GM21360 (cell line): ENCODE results near the gene TENM3.

Experiments used
- ATAC-seq: cut with Tn5 transposase; IDR thresholded peaks from one replicate; pipeline ENCODE4 v1.9.1; 2021; ENCODE audit warnings: mild to moderate bottlenecking, moderate library complexity; ENCODE audit not compliant: unreplicated experiment

TENM3 gene

DNA sequence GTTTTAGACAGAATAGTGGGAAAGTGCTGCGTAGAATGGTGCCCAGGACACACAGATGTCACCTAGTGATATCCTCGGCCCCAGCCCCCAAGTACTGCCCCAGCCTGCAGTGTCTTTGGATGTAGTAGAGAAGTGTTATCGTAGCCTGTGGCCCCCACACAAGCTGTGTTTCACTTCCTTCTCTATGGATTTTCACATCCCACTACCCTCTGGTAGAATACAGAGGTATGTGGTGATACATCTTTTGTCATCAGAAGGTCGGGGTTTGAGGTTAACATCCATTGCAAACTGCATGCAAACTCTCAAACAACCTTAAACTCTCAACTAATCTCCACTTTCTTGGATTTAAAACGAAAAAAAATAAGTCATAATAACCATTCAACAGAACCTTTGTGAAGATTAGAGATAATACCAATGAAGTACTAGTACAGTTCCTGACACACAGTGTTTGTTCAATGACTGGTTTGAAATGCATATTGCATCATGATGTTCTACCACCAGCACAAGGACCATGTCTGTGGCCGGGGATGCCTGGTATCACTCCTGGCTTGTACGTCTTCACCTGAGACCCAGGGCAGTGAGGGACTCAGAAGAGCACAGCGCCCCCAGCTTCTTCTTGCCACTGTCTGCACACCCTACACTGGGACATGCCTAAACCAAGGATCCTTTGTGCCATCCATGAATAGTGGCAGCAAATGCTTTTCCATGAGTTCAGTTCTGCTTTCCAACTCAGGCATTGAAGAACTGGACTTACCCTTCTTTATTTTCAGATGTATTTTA, 406.7 kb downstream of the TENM3 start:
- no peak for ATAC-seq

DNA sequence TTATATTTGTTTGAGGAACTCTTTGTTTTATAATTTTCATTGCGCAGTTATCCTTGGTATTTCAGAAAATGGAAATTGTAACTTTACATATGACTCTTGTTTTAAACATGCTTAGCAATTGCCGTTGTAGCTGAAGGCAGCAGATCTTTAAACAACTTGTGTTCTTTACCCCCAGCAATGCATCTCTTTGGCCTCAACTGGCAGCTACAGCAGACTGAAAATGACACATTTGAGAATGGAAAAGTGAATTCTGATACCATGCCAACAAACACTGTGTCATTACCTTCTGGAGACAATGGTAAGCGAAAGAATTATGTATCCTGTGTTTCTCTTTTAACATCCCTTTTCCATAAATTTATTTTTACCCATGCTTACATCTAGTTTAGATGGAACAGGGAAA, 410.4 kb downstream of the TENM3 start:
- no peak for ATAC-seq

DNA sequence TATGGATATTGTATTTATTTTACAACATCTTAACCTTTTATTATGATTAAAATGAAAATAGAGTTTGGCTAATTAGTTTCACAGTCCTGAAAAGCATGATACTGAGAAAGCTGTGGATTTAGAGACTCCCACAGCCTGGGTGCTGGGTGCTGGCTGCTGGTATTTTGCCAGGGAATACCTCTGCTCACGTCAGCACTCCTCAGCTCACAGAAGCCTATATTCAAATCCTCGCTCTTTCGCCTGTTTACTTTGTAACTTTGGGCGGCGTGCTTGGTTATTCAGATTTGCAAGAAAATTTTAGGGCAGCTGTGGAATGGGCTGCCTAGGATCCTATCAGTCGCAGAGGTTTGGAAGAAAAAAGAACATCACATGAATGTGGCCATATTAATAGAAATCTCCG, 412.1 kb downstream of the TENM3 start:
- no peak for ATAC-seq

DNA sequence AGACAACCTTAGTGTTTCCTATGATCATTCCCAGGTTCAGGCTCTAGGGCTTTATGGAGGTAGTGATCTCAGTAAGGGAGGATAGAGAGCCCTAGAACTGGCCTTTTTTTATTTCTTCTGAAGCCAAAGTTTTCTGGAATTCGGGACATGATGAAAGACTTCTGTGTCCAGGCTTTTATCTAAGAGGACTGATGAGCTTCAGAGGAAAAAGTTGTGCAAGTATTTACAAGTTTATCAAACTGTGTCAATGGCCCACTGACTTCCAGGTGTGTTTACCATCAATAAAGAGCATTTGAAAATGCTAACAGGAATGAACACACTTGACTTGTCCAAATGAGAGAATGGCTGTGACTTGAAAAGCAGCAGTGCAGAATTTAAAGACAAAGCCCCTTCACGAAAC, 419.3 kb downstream of the TENM3 start:
- ATAC-seq: no peak

DNA sequence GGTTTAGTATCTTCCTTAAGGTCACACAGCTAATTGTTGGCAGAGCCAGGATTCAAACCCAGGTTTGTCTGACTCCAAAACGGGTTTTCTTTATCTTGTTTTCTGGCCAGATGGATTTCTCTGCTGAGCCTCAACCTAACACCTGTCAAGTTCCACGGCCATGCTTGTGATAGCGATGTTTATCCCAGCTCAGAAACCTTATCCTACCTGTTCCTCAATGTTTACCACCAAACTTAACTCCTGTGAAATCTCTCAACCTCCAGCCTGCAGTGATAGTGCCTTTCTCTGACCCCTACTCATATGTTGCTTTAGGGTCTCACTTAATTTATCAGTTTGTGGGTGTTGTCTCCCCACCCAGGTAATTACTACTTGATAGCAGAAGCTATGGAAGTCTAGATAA, 428.0 kb downstream of the TENM3 start:
- ATAC-seq: no peak

DNA sequence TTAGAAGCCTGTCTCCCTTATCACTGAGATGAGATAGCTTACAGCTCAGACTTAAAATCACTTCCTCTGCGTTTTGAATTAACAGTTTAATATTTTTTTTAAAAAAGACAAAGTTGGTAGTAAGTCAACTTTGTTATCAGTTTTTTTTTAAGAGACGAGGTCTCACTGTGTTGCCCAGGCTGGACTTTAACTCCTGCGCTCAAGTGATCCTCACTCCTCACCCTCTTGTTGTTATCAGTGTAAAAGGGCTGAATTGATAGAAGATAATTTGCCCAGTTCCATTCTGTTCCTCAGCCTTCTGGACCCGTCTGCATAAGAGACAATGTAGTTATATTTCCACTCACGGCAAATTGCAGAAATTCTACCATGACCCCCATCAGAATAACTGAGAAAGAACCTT, 428.5 kb downstream of the TENM3 start:
- ATAC-seq: no peak

DNA sequence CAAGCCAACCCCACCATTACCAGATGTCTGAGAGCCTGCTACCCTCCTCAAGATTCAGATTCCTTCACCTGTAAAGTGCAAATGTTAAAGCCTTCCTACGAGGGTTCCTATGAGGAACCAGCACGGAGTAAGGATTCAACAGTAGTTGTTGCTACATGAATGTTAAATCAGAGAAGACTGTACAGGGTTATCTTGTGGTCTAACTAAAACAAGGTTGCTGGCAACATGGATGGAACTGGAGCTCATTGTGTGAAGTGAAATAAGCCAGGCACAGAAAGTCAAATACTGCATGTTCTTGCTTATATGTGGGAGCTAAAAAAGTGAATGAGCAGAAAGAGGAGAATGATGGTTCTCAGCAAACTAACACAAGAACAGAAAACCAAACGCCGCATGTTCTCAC, 435.4 kb downstream of the TENM3 start:
- no peak for ATAC-seq

DNA sequence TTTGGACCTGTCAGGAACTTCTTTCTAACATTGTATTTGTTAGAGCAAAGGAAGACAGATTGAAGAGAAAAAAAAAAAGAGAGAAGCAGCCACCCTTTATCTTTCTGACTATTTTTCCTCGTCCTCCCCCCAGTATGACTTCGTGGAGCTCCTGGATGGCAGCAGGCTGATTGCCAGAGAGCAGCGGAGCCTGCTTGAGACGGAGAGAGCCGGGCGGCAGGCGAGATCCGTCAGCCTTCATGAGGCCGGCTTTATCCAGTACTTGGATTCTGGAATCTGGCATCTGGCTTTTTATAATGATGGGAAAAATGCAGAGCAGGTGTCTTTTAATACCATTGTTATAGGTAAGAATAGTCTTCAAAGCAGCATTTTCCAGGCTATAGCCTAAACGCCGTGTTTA, 436.3 kb downstream of the TENM3 start:
- ATAC-seq: no peak

DNA sequence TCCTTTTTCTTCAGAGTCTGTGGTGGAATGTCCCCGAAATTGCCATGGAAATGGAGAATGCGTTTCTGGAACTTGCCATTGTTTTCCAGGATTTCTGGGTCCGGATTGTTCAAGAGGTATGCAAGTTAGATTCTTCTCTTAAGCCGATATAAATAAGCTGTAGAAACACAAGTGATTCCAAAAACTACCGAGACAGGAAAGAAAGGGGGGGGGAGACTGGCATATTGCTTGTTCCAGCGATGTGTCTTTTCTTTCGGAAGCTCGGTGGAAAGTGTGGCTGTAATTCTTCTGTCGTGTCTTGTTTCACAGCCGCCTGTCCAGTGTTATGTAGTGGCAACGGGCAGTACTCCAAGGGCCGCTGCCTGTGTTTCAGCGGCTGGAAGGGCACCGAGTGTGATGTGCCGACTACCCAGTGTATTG, 437.0 kb downstream of the TENM3 start:
- ATAC-seq: no peak

DNA sequence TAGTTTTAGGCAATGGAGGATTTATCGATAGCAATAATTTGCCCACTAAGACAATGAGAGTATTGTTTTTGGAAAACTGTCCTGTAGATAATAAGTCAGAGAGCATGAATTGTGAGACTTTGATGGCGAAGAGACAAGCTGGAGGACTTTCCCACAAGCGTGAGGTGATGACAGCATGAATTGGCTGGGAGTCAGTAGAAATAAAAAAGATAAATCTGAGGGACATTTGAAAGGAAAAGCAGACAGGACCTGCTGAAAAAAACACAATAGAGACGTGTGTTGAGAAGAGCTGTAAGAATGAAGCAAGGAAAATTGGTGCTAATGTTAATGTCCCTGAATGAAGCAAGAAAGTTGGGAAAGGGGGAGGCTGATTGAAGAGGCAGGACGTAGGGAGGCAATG, 440.5 kb downstream of the TENM3 start:
- ATAC-seq: no peak

DNA sequence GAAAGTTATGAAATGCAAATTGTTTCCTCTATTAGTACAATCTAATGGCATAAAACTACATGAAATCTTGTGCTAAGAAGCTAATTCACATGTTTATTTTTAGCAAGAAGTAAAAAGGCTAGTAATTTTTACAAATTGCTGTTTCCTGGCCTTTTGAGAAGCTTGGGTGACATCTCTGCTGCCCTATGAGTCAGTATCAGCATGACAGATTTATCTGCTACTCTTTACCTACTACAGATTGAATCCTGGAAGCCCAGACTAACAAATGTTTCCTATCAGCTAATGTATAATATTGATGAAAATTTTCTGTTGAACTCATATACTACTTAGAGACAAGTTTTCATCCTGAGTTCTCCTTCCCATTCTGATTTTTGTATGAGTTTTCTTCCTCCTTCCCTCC, 441.6 kb downstream of the TENM3 start:
- ATAC-seq: no peak

DNA sequence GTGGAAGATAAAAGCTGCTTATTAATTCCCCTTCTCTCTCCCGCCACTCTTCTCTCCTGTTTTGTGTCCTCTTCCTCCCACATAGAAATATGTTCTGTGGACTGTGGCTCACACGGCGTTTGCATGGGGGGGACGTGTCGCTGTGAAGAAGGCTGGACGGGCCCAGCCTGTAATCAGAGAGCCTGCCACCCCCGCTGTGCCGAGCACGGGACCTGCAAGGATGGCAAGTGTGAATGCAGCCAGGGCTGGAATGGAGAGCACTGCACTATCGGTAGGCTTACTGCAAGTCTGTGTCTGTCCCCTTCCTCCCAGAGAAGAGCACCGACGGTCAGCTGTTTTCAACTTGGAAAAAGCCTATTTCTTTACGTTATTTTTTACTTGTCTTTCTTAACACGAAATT, 444.9 kb downstream of the TENM3 start:
- ATAC-seq: no peak

DNA sequence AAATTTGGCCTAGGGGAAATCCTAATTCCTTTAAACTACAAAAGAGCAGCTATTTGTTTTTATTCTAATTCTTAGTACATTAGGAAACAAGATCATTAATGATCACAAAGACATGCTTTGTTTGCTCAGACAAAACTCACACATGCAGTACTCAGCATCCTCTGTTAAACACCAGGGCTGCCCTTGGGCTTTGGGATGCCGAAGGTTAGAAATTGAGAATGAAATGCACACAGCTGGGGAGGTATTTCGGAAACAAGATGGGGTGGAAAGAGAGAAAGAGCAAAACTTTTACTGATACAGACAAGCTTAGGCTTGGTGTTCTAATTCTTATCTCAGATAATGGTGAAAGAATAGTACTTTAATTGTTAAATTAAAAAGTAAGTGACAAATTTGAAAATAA, 451.3 kb downstream of the TENM3 start:
- ATAC-seq: no peak

DNA sequence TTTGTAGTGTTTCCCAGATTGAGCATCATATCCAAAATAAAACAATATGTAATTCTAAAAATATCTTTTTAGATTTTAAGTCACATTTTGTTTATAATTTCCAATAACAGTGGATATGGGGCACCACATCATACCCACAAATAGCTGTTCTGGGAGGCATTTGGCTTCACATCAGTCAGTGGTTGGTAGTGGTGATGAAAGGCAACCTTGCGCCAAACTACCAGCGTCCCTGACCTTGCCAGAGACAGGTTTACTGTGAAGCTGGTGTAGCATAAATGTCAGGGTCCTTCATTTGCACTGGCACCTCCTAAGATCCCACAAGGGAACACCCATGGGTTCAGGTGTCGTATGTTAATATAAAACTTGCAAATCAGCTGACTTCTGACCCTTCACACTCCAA, 451.8 kb downstream of the TENM3 start:
- no peak for ATAC-seq

DNA sequence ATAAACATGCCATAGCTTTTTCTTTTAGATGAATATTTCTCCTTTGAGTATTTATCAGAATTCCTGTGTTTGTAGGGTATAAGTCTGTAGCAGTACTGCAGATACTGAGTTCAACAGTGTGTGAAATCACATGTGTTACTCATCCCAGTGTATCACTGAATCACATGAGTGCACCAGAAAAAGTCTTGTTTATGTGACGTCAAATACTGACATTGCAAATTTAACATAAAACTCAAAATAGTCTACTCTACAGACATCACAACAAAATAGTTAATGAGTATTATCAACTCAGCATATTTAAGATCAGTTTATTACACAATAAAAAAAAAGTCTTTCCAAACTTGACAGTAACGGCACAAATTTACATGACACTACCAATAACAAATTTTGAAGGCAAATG, 452.6 kb downstream of the TENM3 start:
- no peak for ATAC-seq

DNA sequence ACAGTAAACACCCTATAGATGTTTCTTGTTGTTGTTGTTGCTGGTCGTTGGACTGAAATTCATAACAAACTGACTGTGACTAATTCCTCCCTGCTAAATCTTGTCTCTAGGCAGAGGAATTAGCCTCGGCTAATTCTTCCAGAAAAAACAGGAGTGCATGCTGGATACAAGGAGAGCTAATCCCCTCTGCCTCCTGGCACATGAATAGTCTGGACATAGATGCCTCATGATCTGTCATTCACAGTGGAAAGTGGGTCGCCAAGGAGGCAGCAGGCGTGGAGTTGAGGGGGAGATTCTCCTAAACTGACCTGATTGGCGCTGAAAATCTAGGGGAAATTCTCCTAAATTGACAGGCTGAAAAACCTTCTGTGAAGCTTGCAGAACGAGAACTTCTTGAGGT, 453.9 kb downstream of the TENM3 start:
- no peak for ATAC-seq

DNA sequence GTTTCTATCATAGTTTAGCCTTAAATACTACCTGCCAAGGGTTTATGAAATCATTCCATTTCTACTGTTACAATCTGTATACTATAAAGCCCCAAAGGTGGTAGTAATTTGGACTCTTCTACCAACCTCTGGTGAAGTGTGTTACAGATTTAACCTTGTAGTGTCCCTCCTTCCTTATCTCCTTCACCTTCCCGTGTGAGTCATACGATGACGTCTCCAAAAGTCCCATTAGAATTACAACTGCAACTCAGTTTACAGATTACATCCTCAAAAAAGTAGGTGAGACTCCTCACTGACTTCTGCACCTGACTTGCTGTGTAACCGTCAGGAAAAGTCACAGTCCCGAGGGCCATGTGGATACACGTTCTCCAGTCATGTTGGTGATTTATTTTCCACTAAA, 455.0 kb downstream of the TENM3 start:
- no peak for ATAC-seq

DNA sequence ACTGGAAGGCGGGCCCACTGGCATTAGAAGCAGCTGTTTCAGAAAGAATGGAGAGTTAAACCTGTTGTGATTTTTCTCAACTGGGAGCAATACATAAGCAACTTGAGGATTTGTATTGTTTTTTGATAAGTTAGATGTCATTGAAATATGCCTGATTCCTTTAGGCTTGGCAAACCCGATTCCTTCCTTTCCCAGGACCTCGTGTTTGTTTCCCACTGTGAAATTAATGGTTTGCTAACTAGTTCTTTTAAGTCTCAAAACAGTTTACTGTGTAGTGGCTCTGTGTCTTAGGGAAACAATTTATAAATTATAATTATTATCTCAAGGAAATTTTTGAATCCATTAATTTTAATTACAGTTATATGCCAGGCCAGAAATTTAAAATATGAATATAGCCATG, 456.0 kb downstream of the TENM3 start:
- ATAC-seq: no peak

DNA sequence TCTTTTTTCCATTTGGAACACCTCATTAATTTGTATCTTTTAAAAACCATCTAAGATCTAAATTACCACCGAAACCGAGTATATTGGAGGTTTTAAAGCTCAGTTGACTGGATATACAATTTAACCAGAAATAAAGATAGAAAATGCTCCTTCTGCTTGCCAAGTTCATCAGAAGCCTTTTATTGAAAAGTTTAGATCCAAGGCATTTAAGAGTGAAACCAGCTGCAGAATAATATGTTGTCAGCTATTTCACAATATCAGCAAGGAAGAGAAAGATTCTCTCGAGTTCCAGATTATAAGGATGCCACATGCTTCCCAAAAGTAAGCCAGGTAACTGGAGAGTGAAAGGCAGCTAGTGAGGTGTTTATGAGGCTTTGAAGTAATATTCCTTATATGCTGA, 456.6 kb downstream of the TENM3 start:
- no peak for ATAC-seq

DNA sequence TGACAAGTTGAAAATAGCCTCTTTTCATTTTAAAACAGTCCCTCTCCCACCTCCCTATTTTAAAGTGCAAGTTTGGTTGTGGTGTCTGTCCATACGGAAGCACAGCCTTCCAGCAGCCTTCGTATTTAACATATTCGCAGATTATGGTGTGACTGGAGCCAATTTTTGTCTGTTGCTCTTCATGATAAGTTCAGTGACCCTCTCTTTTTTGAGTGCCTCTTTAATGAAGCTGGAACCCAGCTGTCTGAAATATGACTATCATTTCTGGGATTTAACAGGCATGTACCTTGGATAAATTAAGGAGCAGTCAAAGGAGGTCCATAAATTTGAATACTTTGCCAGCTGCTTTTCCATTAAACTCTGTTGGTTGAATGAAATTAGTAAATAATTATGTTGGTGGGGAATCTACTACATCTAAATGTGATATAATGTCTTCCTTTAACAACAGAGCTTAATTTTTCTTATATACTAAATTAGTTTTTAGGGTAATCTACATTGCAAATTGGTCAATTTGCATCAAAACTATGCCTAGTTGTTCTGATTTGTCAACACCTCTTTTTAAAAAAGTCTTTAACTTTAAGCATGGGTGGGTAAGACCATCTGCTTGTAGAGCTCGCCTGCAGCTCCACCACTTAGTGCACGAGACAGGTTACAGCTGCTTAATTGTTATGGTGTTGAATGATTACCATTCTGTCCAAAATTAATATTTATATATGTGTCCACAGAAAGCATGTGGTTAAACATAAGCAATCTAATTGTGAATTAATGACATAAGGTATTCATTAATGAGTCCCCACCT, 457.4 kb downstream of the TENM3 start:
- ATAC-seq: no peak

DNA sequence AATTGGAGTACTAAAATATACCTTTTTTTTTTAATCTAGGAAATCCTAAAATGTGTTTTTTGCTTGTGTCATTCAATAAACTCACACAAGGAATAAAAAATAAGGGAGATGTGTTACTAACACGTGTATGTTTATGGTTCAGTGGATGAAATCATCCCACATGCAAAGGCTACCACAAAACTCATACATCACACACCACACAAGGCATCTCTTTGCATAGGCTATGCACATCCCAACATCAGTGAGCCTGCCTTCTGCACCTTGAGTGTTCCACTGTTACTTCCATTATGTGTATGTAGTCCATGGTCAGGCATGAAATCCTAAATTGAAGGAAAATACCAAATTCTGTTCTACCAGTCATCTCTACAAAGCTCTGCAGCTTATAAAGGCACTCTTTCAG, 460.9 kb downstream of the TENM3 start:
- ATAC-seq: no peak

DNA sequence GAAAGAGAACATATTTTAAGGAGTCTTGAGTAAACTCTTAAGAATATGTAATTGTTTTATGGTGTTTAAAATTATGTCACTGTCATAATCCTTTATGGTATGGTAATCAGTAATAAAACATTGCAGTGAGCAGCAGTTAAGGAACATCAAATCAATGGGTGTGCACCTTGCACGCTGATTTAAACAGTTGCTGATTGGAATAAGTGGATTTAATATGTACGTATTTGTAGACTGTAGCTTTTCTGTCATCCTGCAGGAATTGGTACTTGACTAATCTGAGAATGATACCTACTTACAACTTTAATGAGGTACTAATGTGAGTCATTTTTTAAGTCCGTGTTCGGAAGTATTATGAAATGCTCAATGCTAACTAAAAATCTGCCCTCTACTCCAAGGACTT, 461.7 kb downstream of the TENM3 start:
- ATAC-seq: no peak

DNA sequence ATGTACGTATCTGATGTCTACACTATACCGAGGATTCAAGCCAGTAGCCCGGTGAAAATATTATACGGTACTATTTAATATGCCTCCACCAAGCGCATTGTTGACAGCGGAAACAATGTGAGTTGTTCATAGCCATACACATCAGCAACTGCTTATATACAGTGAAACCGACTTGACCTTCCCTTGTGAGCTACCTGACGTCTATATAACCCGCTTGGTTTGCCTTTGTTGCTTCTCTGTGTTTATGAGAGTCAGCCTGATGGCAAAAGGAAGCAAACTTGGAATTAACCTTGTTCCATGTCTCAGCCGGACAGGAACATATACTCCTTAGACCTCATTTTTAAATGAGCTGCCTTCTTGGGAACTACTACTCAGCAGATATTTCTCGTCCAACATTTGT, 462.2 kb downstream of the TENM3 start:
- no peak for ATAC-seq
